HEK293 (cell line): ENCODE measurements around the gene KIAA0825.

Experiments
- CTCF ChIA-PET: fragments of 350-600 bp; formaldehyde crosslinking; extraction: SDS; loops from one replicate; lab custom pipeline; 2021; ENCODE audit warnings: antibody characterized with exemption; lab: Yijun Ruan, JAX
- POLR2A ChIA-PET: fragments of 300-600 bp; formaldehyde crosslinking; extraction: SDS; loops from one replicate; lab custom pipeline; 2020; ENCODE audit warnings: antibody characterized with exemption, inconsistent platforms; lab: Yijun Ruan, JAX
- H3K27ac ChIP-seq: fragments of 200-500 bp; sonication (Bioruptor generic); 2 replicates; pipeline ENCODE4 v1.5.1; 2014; ENCODE audit warnings: low read depth, low read length, control low read depth, inconsistent platforms; ENCODE audit errors: extremely low read depth
- H3K36me3 ChIP-seq, 2 experiments: fragments of 200-500 bp in 1 of 2; sonication (Bioruptor generic) in 1 of 2; 1 replicate in 1 of 2; 2 replicates in 1 of 2; pipeline ENCODE4 v1.5.1; 2014 to 2017; ENCODE audit warnings: inconsistent platforms in 2 of 2, low read length in 2 of 2; ENCODE audit not compliant: control insufficient read depth in 2 of 2, insufficient read depth in 1 of 2
- H3K4me1 ChIP-seq: fragments of 200-500 bp; sonication (Bioruptor generic); 2 replicates; pipeline ENCODE4 v1.5.1; 2014; ENCODE audit warnings: mild to moderate bottlenecking, low read length, inconsistent platforms; ENCODE audit not compliant: control insufficient read depth, insufficient read depth
- H3K4me3 ChIP-seq: 2 replicates; pipeline ENCODE4 v1.5.1; 2011; ENCODE audit warnings: low read depth, mild to moderate bottlenecking, control low read depth, low read length, moderate library complexity
- H3K9me3 ChIP-seq: fragments of 200-500 bp; sonication (Bioruptor generic); 2 replicates; pipeline ENCODE4 v1.5.1; 2014; ENCODE audit warnings: low read depth, low read length, inconsistent platforms; ENCODE audit not compliant: control insufficient read depth, insufficient read depth
- AEBP2 ChIP-seq: fragments of 450-650 bp; formaldehyde crosslinking; IDR thresholded peaks from 2 replicates; pipeline ENCODE4 v1.5.1; 2016; ENCODE audit warnings: missing biosample characterization, missing genetic modification characterization, borderline replicate concordance
- HIC1 ChIP-seq: fragments of 450-650 bp; formaldehyde crosslinking; IDR thresholded peaks from 2 replicates; pipeline ENCODE4 v1.5.1; 2016; ENCODE audit warnings: missing biosample characterization, missing genetic modification characterization
- HOXA7 ChIP-seq: sonication (generic); formaldehyde crosslinking; IDR thresholded peaks from 2 replicates; pipeline ENCODE4 v1.8.1; 2022; ENCODE audit warnings: missing genetic modification reagents, borderline replicate concordance
- KLF17 ChIP-seq: fragments of 450-650 bp; formaldehyde crosslinking; IDR thresholded peaks from 2 replicates; pipeline ENCODE4 v1.5.1; 2016; ENCODE audit warnings: missing biosample characterization, missing genetic modification characterization
- RBAK ChIP-seq: fragments of 450-650 bp; formaldehyde crosslinking; IDR thresholded peaks from 2 replicates; pipeline ENCODE4 v1.5.1; 2016; ENCODE audit warnings: missing biosample characterization, missing genetic modification characterization
- SETDB1 ChIP-seq: IDR thresholded peaks from one replicate; pipeline ENCODE4 v1.6.1; 2017; ENCODE audit warnings: mild to moderate bottlenecking, low read length, moderate library complexity, mixed read lengths; ENCODE audit not compliant: insufficient read length
- ZBTB6 ChIP-seq: fragments of 450-650 bp; formaldehyde crosslinking; IDR thresholded peaks from 2 replicates; pipeline ENCODE4 v1.5.1; 2017; ENCODE audit warnings: missing biosample characterization, missing genetic modification characterization
- ZNF266 ChIP-seq: fragments of 450-650 bp; formaldehyde crosslinking; IDR thresholded peaks from 2 replicates; pipeline ENCODE4 v1.5.1; 2016; ENCODE audit warnings: missing biosample characterization, missing genetic modification characterization, low read depth
- ZNF354C ChIP-seq: fragments of 450-650 bp; formaldehyde crosslinking; IDR thresholded peaks from 2 replicates; pipeline ENCODE4 v1.5.1; 2016; ENCODE audit warnings: missing biosample characterization, missing genetic modification characterization, low read depth, borderline replicate concordance
- ZNF423 ChIP-seq: fragments of 450-650 bp; formaldehyde crosslinking; IDR thresholded peaks from 2 replicates; pipeline ENCODE4 v1.5.1; 2016; ENCODE audit warnings: missing biosample characterization, missing genetic modification characterization
- ZNF433 ChIP-seq: fragments of 450-650 bp; formaldehyde crosslinking; IDR thresholded peaks from 2 replicates; pipeline ENCODE4 v1.5.1; 2016; ENCODE audit warnings: missing biosample characterization, missing genetic modification characterization, low read depth
- ZNF514 ChIP-seq: fragments of 450-650 bp; formaldehyde crosslinking; IDR thresholded peaks from 2 replicates; pipeline ENCODE4 v1.5.1; 2016; ENCODE audit warnings: missing biosample characterization, missing genetic modification characterization
- ZNF518A ChIP-seq: fragments of 450-650 bp; formaldehyde crosslinking; conservative IDR thresholded peaks from 2 replicates; pipeline ENCODE4 v1.5.1; 2016; ENCODE audit warnings: low read depth, missing biosample characterization, missing genetic modification characterization
- ZNF571 ChIP-seq: fragments of 450-650 bp; formaldehyde crosslinking; IDR thresholded peaks from 2 replicates; pipeline ENCODE4 v1.5.0; 2017; ENCODE audit warnings: missing biosample characterization, missing genetic modification characterization
- ZNF596 ChIP-seq: fragments of 450-650 bp; IDR thresholded peaks from 2 replicates; pipeline ENCODE4 v1.5.0; 2018; ENCODE audit warnings: missing biosample characterization, mild to moderate bottlenecking, missing genetic modification characterization, moderate library complexity
- ZNF654 ChIP-seq: fragments of 450-650 bp; formaldehyde crosslinking; IDR thresholded peaks from 2 replicates; pipeline ENCODE4 v1.5.1; 2016; ENCODE audit warnings: low read depth, missing biosample characterization, missing genetic modification characterization
- ZNF664 ChIP-seq: fragments of 450-650 bp; formaldehyde crosslinking; IDR thresholded peaks from 2 replicates; pipeline ENCODE4 v1.5.1; 2016; ENCODE audit warnings: missing biosample characterization, missing genetic modification characterization

Gene KIAA0825

GRCh38 chr5:94540856-94541494 lies 77.4 kb downstream of the KIAA0825 start (continued):
- no peak for TF ChIP-seq ZBTB6 (tag by site-specific recombination)
- no peak for TF ChIP-seq RBAK (tag by site-specific recombination)
- no peak for TF ChIP-seq HIC1
- TF ChIP-seq ZNF423 (tag by site-specific recombination): no peak
- TF ChIP-seq ZNF354C (tag by site-specific recombination): no peak
- 0 out of 2 replicates have a peak, but pooled peaks have one; percentile 28 for TF ChIP-seq ZNF518A (tag by site-specific recombination)
- no peak for TF ChIP-seq ZNF596 (tag by site-specific recombination)
- TF ChIP-seq ZNF514 (tag by site-specific recombination): no peak
- no peak for TF ChIP-seq ZNF654 (tag by site-specific recombination)
- peak; percentile 98 for TF ChIP-seq SETDB1
- no peak for TF ChIP-seq KLF17 (tag by site-specific recombination)
- TF ChIP-seq ZNF266 (tag by site-specific recombination): no peak
- no peak for TF ChIP-seq ZNF571

GRCh38 chr5:94538260-94538659 lies 80.1 kb downstream of the KIAA0825 start:
- Histone ChIP-seq H3K27ac (no peak overlapping the region), H3K9me3 (no peaks in the 10 kb centered on the region; the same call in 1 of the 2 replicates), H3K4me3 (no peak overlapping the region), H3K36me3 (no peaks in the 10 kb centered on the region), H3K4me1 (no peaks in the 10 kb centered on the region)
- TF ChIP-seq ZNF664 (tag by site-specific recombination) (no peak), HOXA7 (CRISPR knock-in tag) (no peak), ZNF433 (no peak), AEBP2 (tag by site-specific recombination) (no peak)
- ChIA-PET POLR2A (no interaction called here), CTCF (interaction anchor here (0.6 to 1.1 kb wide), 3 partner anchors 13 to 430 kb away, joined by 3 read pairs; no protein-coding TSS in a partner anchor)
